Ishikawa (cell line): ENCODE measurements around the gene MED26.

Experiments used
- CEBPB ChIP-seq: IDR thresholded peaks from 2 replicates; pipeline ENCODE4 v1.6.1; 2012
- CREB1 ChIP-seq: IDR thresholded peaks from 2 replicates; pipeline ENCODE4 v1.6.1; 2012; ENCODE audit warnings: low read depth
- EGR1 ChIP-seq: IDR thresholded peaks from 2 replicates; pipeline ENCODE4 v1.6.1; 2012
- EP300 ChIP-seq: IDR thresholded peaks from 2 replicates; pipeline ENCODE4 v1.6.1; 2012; ENCODE audit warnings: borderline replicate concordance
- FOXM1 ChIP-seq: IDR thresholded peaks from 2 replicates; pipeline ENCODE4 v1.6.1; 2012; ENCODE audit warnings: low read depth, borderline replicate concordance
- NFIC ChIP-seq: IDR thresholded peaks from 2 replicates; pipeline ENCODE4 v1.6.1; 2012
- RAD21 ChIP-seq: IDR thresholded peaks from 2 replicates; pipeline ENCODE4 v1.6.1; 2012; ENCODE audit warnings: low read depth
- TAF1 ChIP-seq: IDR thresholded peaks from 2 replicates; pipeline ENCODE4 v1.6.1; 2012; ENCODE audit warnings: low read depth, mild to moderate bottlenecking
- TCF12 ChIP-seq: IDR thresholded peaks from 2 replicates; pipeline ENCODE4 v1.6.1; 2012; ENCODE audit warnings: low read depth
- TEAD4 ChIP-seq: IDR thresholded peaks from 2 replicates; pipeline ENCODE4 v1.6.1; 2012
- YY1 ChIP-seq: IDR thresholded peaks from 2 replicates; pipeline ENCODE4 v1.6.1; 2012; ENCODE audit warnings: low read depth
- ZBTB7A ChIP-seq: IDR thresholded peaks from 2 replicates; pipeline ENCODE4 v1.6.1; 2012; ENCODE audit warnings: low read depth
- TF ChIP-seq, protein P1 (sequence below): IDR thresholded peaks from 2 replicates; pipeline ENCODE4 v1.6.1; 2012
- TF ChIP-seq, protein P2 (sequence below): IDR thresholded peaks from 2 replicates; pipeline ENCODE4 v1.6.1; 2012; ENCODE audit warnings: low read depth, mild to moderate bottlenecking
- TF ChIP-seq, protein P3 (sequence below): IDR thresholded peaks from 2 replicates; pipeline ENCODE4 v1.6.1; 2012

The MED26 gene

DNA sequence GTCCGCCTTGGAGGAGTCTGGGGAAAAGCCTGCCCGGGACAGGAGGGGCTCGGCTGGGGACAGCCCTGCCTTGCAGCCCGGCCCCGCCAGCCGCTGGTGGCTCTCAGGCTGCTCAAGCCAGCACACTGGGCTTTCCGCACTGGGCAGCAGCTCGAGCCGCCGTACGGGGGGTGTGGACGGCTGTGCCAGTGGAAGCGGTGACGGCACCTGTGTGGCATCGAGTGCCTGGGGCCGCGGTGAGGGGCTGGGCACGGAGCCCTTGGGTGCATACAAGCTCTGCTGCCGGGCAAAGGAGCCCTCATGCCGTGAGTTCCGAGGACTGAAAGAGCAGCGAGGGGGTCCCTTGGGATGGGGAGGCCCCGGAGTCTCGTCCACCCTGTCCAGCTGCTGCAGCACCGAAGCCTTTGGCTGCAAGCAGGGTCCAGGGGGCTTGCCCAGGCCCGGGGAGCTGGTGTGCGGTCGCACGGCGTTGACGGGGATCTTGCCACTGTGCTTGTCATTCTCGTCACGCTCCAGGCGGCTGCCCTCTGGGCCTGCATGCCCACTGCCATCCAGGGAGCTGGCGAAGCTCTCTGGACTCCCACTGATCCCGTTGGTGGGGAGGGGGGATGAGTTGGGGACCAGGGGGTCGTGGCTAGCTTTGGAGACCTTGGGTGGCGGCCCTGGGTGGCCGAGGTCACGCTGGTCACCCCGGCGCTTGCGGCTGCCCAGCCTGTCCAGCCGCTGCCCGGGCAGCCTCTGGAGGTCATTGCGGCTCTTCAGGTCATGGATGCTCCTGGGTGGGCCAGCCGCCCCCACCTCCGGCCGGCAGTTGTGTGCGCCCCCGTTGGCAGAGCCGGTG, 51.1 kb downstream of the MED26 start:
- TF ChIP-seq CREB1, result no peak
- TF ChIP-seq NFIC, result no peak
- TF ChIP-seq, protein P1, sequence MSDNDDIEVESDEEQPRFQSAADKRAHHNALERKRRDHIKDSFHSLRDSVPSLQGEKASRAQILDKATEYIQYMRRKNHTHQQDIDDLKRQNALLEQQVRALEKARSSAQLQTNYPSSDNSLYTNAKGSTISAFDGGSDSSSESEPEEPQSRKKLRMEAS, result no peak
- no peak for TF ChIP-seq TCF12
- TF ChIP-seq RAD21, result no peak
- TF ChIP-seq, protein P2, sequence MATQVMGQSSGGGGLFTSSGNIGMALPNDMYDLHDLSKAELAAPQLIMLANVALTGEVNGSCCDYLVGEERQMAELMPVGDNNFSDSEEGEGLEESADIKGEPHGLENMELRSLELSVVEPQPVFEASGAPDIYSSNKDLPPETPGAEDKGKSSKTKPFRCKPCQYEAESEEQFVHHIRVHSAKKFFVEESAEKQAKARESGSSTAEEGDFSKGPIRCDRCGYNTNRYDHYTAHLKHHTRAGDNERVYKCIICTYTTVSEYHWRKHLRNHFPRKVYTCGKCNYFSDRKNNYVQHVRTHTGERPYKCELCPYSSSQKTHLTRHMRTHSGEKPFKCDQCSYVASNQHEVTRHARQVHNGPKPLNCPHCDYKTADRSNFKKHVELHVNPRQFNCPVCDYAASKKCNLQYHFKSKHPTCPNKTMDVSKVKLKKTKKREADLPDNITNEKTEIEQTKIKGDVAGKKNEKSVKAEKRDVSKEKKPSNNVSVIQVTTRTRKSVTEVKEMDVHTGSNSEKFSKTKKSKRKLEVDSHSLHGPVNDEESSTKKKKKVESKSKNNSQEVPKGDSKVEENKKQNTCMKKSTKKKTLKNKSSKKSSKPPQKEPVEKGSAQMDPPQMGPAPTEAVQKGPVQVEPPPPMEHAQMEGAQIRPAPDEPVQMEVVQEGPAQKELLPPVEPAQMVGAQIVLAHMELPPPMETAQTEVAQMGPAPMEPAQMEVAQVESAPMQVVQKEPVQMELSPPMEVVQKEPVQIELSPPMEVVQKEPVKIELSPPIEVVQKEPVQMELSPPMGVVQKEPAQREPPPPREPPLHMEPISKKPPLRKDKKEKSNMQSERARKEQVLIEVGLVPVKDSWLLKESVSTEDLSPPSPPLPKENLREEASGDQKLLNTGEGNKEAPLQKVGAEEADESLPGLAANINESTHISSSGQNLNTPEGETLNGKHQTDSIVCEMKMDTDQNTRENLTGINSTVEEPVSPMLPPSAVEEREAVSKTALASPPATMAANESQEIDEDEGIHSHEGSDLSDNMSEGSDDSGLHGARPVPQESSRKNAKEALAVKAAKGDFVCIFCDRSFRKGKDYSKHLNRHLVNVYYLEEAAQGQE, result no peak
- TF ChIP-seq EGR1, result no peak
- no peak for TF ChIP-seq CEBPB
- no peak for TF ChIP-seq ZBTB7A
- no peak for TF ChIP-seq YY1
- TF ChIP-seq TEAD4, result no peak
- no peak for TF ChIP-seq TAF1
- TF ChIP-seq EP300, result no peak
- TF ChIP-seq FOXM1, result no peak
- TF ChIP-seq, protein P3, sequence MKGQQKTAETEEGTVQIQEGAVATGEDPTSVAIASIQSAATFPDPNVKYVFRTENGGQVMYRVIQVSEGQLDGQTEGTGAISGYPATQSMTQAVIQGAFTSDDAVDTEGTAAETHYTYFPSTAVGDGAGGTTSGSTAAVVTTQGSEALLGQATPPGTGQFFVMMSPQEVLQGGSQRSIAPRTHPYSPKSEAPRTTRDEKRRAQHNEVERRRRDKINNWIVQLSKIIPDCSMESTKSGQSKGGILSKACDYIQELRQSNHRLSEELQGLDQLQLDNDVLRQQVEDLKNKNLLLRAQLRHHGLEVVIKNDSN, result no peak

GRCh38 chr19:16575861-16576689, 51.9 kb downstream of the MED26 start:
- no peak for TF ChIP-seq ZBTB7A
- TF ChIP-seq FOXM1, result no peak
- TF ChIP-seq NFIC, result no peak
- TF ChIP-seq EP300, result no peak
- no peak for TF ChIP-seq TCF12
- TF ChIP-seq EGR1, result no peak
- TF ChIP-seq CEBPB, result no peak
- TF ChIP-seq YY1, result no peak
- TF ChIP-seq, protein P1, result no peak
- TF ChIP-seq TAF1, result no peak
- TF ChIP-seq, protein P2, result no peak
- TF ChIP-seq, protein P3, result no peak
- no peak for TF ChIP-seq RAD21
- TF ChIP-seq CREB1, result no peak
- no peak for TF ChIP-seq TEAD4

DNA sequence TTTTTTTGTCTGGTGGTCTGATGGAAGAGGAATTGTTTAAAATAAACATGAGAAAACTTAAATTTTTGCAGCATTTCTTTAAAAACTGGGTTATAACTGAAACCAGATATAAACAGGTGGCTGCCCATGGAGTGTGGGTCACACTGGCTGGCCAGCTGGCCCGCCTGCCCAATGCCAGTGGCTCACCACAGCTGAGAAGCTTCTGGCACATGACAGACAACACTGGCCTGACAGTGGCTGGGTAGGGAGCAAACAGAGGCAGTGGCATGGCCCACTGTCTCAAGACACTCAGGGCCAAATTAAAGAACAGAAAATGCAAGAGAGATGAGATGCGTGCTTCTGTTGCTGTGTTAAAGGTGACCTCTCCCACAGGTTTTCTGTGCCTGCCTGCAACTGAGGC, 52.7 kb downstream of the MED26 start:
- TF ChIP-seq TAF1 (no peak), EGR1 (no peak), TCF12 (no peak), CEBPB (no peak)
- TF ChIP-seq, protein P2, result no peak
- TF ChIP-seq, protein P1, result no peak

GRCh38 chr19:16573925-16574324, 54.1 kb downstream of the MED26 start:
- TF ChIP-seq, protein P1, result no peak
- TF ChIP-seq NFIC (no peak), YY1 (no peak)
